IMR-90 (cell line): Measurements from ENCODE around the gene ATP7A. TPM values are rescaled to one million over a fixed set of nuclear protein-coding genes. Genes with fewer than 3 reads are reported as not detected.

ENCODE experiments used
- ATAC-seq: fragments of 200-7000 bp; cut with Tn5 transposase; 2 replicates; pipeline ENCODE4 v1.9.1; 2020; ENCODE audit warnings: low read depth, mild to moderate bottlenecking, moderate library complexity
- BruUV-seq: library from RNA; stranded (reverse); fragments of 400-500 nt; replicated peaks from 2 replicates; lab custom pipeline; 2021; lab: Mats Ljungman, UMichigan
- CTCF ChIA-PET: fragments of 300-600 bp; formaldehyde crosslinking; extraction: SDS; loops from one replicate; lab custom pipeline; 2021; ENCODE audit warnings: antibody characterized with exemption; lab: Yijun Ruan, JAX
- POLR2A ChIA-PET: fragments of 300-600 bp; sonication (Branson Sonifier 250); formaldehyde crosslinking; loops from one replicate; lab custom pipeline; 2022; ENCODE audit warnings: antibody characterized with exemption; ENCODE audit not compliant: unreplicated experiment; lab: Charles Lee
- DNase-seq: peaks from one replicate; pipeline ENCODE4 v3.0.0; 2013
- H2AFZ ChIP-seq: replicated peaks from 2 replicates; pipeline ENCODE3; 2013; ENCODE audit warnings: low read length, mild to moderate bottlenecking; ENCODE audit not compliant: poor library complexity
- H2AK5ac ChIP-seq: 2 replicates; pipeline ENCODE4 v1.6.1; 2013; ENCODE audit warnings: low read depth, low read length, inconsistent platforms
- H2AK9ac ChIP-seq: replicated peaks from 2 replicates; pipeline ENCODE3; 2013; ENCODE audit warnings: mild to moderate bottlenecking, low read depth, low read length, moderate library complexity; ENCODE audit not compliant: poor library complexity
- H2BK120ac ChIP-seq: 2 replicates; pipeline ENCODE4 v1.6.1; 2013; ENCODE audit warnings: low read depth, low read length, inconsistent platforms
- H2BK15ac ChIP-seq: 3 replicates; pipeline ENCODE4 v1.6.1; 2013; ENCODE audit warnings: low read depth, low read length, inconsistent platforms
- H2BK20ac ChIP-seq: 2 replicates; pipeline ENCODE4 v1.6.1; 2013; ENCODE audit warnings: low read depth, mild to moderate bottlenecking, inconsistent platforms, low read length, moderate library complexity
- H2BK5ac ChIP-seq: 2 replicates; pipeline ENCODE4 v1.6.1; 2013; ENCODE audit warnings: mild to moderate bottlenecking, low read depth, low read length, inconsistent platforms; ENCODE audit not compliant: poor library complexity, severe bottlenecking
- H3K14ac ChIP-seq: replicated peaks from 2 replicates; pipeline ENCODE4 v1.6.1; 2013; ENCODE audit warnings: low read depth, low read length, inconsistent platforms
- H3K18ac ChIP-seq: 2 replicates; pipeline ENCODE4 v1.6.1; 2013; ENCODE audit warnings: low read depth, low read length, control low read depth
- H3K23ac ChIP-seq: 2 replicates; pipeline ENCODE4 v1.6.1; 2013; ENCODE audit warnings: low read depth, low read length, inconsistent platforms
- H3K27ac ChIP-seq: 2 replicates; pipeline ENCODE4 v1.5.1; 2013; ENCODE audit warnings: mild to moderate bottlenecking, control low read depth, low read length; ENCODE audit not compliant: insufficient read depth
- H3K27me3 ChIP-seq: 2 replicates; pipeline ENCODE4 v1.6.1; 2013; ENCODE audit warnings: low read length; ENCODE audit not compliant: control insufficient read depth, insufficient read depth
- H3K36me3 ChIP-seq: 2 replicates; pipeline ENCODE4 v1.6.1; 2013; ENCODE audit warnings: low read length, mixed read lengths; ENCODE audit not compliant: control insufficient read depth, insufficient read depth
- H3K4ac ChIP-seq: 2 replicates; pipeline ENCODE4 v1.6.1; 2013; ENCODE audit warnings: low read depth, low read length, inconsistent platforms
- H3K4me1 ChIP-seq: 2 replicates; pipeline ENCODE4 v1.6.1; 2013; ENCODE audit warnings: low read length, mixed read lengths; ENCODE audit not compliant: control insufficient read depth, insufficient read depth
- H3K4me2 ChIP-seq: 2 replicates; pipeline ENCODE4 v1.6.1; 2013; ENCODE audit warnings: low read depth, mild to moderate bottlenecking, control low read depth, low read length, moderate library complexity
- H3K4me3 ChIP-seq: 2 replicates; pipeline ENCODE4 v1.5.1; 2013; ENCODE audit warnings: low read depth, mild to moderate bottlenecking, control low read depth, low read length, moderate library complexity; ENCODE audit not compliant: insufficient read depth
- H3K56ac ChIP-seq: 2 replicates; pipeline ENCODE4 v1.6.1; 2013; ENCODE audit warnings: low read length, inconsistent platforms; ENCODE audit not compliant: insufficient read depth; ENCODE audit errors: extremely low read depth
- H3K79me1 ChIP-seq, 2 experiments: 2 replicates each; pipeline ENCODE4 v1.6.1; 2013; ENCODE audit warnings: low read length in 2 of 2, inconsistent platforms in 1 of 2, low read depth in 1 of 2
- H3K9ac ChIP-seq: 2 replicates; pipeline ENCODE4 v1.6.1; 2013; ENCODE audit warnings: low read depth, low read length, control low read depth
- H3K9me1 ChIP-seq: 2 replicates; pipeline ENCODE4 v1.6.1; 2013; ENCODE audit warnings: low read length, inconsistent platforms; ENCODE audit not compliant: insufficient read depth
- H3K9me3 ChIP-seq: 2 replicates; pipeline ENCODE4 v1.6.1; 2013; ENCODE audit warnings: low read length; ENCODE audit not compliant: control insufficient read depth, insufficient read depth
- H4K20me1 ChIP-seq: 2 replicates; pipeline ENCODE4 v1.6.1; 2013; ENCODE audit warnings: low read length, inconsistent platforms; ENCODE audit not compliant: insufficient read depth
- H4K5ac ChIP-seq: 2 replicates; pipeline ENCODE4 v1.6.1; 2013; ENCODE audit warnings: mild to moderate bottlenecking, low read depth, low read length, control low read depth
- H4K8ac ChIP-seq, 2 experiments: 2 replicates each; pipeline ENCODE4 v1.6.1; 2013; ENCODE audit warnings: low read depth in 2 of 2, low read length in 2 of 2, control low read depth in 1 of 2, inconsistent platforms in 1 of 2
- H4K91ac ChIP-seq: 2 replicates; pipeline ENCODE4 v1.6.1; 2013; ENCODE audit warnings: low read depth, low read length, inconsistent platforms; ENCODE audit not compliant: insufficient read depth
- BHLHE40 ChIP-seq: fragments of 150-350 bp; IDR thresholded peaks from 2 replicates; pipeline ENCODE4 v1.6.1; 2016; ENCODE audit warnings: mild to moderate bottlenecking, low read depth, low read length
- MAZ ChIP-seq: IDR thresholded peaks from 2 replicates; pipeline ENCODE4 v1.6.1; 2012; ENCODE audit warnings: low read depth, mild to moderate bottlenecking, low read length, improper control_type of control experiment, moderate library complexity, borderline replicate concordance
- POLR2A ChIP-seq: IDR thresholded peaks from 2 replicates; pipeline ENCODE4 v1.6.1; 2012; ENCODE audit warnings: mild to moderate bottlenecking, low read depth, low read length
- RAD21 ChIP-seq: IDR thresholded peaks from 2 replicates; pipeline ENCODE4 v1.6.1; 2012; ENCODE audit warnings: low read length, improper control_type of control experiment
- RCOR1 ChIP-seq: IDR thresholded peaks from 2 replicates; pipeline ENCODE4 v1.6.1; 2012; ENCODE audit warnings: mild to moderate bottlenecking, low read length, improper control_type of control experiment; ENCODE audit not compliant: insufficient replicate concordance
- RFX5 ChIP-seq: IDR thresholded peaks from 2 replicates; pipeline ENCODE4 v1.8.0; 2012; ENCODE audit warnings: low read depth, mild to moderate bottlenecking, low read length, moderate library complexity
- WGBS, 2 experiments: methylation state at CpG; one replicate each; pipeline versions ENCODE4 v1.1.5 to v1.1.7; 2013; ENCODE audit warnings: missing lambda C conversion rate in 2 of 2; ENCODE audit not compliant: insufficient read length in 1 of 2; ENCODE audit errors: extremely low coverage in 2 of 2; 5-methylcytosine and 5-hydroxymethylcytosine counted together
- dilution Hi-C: fragments of 300-500 bp; cut with HindIII; formaldehyde crosslinking; loops from one replicate; pipeline ENCODE4 v1.14.3; 2018; ENCODE audit warnings: low sequenced_read_pairs; ENCODE audit not compliant: unreplicated experiment
- in situ Hi-C: fragments of 300-500 bp; cut with MboI; formaldehyde crosslinking; loops from 3 replicates; pipeline ENCODE4 v1.14.3; 2019; ENCODE audit warnings: low sequenced_read_pairs, inconsistent platforms, mixed read lengths
- intact Hi-C: fragments of 100-400 bp; cut with micrococcal nuclease; formaldehyde crosslinking; loops from 2 replicates; pipeline ENCODE4 v1.10.0; 2022
- polyA plus RNA-seq, 3 experiments: library from polyadenylated mRNA; depleted of rRNA; stranded (reverse); fragments of >200 nt; gene quantifications; 2 replicates each; pipeline ENCODE4 v1.2.3, GENCODE V29; 2012; ENCODE audit warnings: low replicate concordance in 1 of 3
- total RNA-seq: library from RNA; depleted of rRNA; stranded (reverse); fragments of >200 nt; gene quantifications from 2 replicates; pipeline ENCODE4 v1.2.3, GENCODE V29; 2012
- TF ChIP-seq, protein P1 (sequence below): conservative IDR thresholded peaks from 2 replicates; pipeline ENCODE4 v1.5.1; 2012; ENCODE audit warnings: mild to moderate bottlenecking, low read depth, low read length, improper control_type of control experiment

Gene ATP7A
- total and polyA plus RNA-seq, 2 of the 4 experiments (the other 2 are of a cell fraction): 4.2 to 22.4 TPM

DNA sequence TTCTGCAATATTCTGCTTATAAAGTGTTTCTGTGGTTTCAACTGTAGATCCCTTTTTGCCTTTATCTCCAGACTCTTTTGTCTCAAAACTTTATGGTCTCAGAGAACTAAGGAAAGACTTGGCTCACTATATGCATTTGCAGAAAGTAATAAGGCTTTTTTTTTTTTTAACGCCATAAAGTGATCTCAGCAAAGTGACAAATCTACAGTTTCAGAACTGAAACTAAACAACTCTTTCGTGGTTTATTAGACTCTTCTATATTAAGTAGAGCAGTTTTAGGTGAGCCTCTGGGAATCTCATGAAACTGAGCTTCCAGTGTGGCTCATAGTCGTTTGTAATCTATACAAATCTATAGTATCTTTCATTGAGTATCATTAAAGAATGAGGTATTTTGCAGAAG, 15.3 kb downstream of the ATP7A start:
- 0 out of 2 replicates have a peak overlapping the region, but pooled peaks have one; percentile 14 for H3K4me3 ChIP-seq
- no peaks in the 10 kb centered on the region for H3K27me3 ChIP-seq
- peaks cover 0 to 4% of the 10 kb centered on the region in 2 experiments; a peak in 2 of 4 replicates for H3K79me1 ChIP-seq
- H3K4me2 ChIP-seq: peak overlapping the region; percentile 72
- no peaks in the 10 kb centered on the region for H3K36me3 ChIP-seq
- in situ Hi-C loops (no loop called here), dilution Hi-C loops (no loop called here), intact Hi-C loops (no loop called here)
- H3K56ac ChIP-seq: no peak overlapping the region
- H4K8ac ChIP-seq: no peak overlapping the region
- no peak overlapping the region for H3K18ac ChIP-seq
- H2BK20ac ChIP-seq: no peak overlapping the region
- H3K9ac ChIP-seq: no peak overlapping the region
- no peak overlapping the region for H3K23ac ChIP-seq
- no peak overlapping the region for H4K91ac ChIP-seq
- H3K4ac ChIP-seq: no peak overlapping the region
- H2AFZ ChIP-seq: no peak overlapping the region
- BruUV-seq: no TSS peak
- no peaks in the 10 kb centered on the region for H3K9me1 ChIP-seq
- no peak overlapping the region for H3K27ac ChIP-seq
- no peak overlapping the region for H3K14ac ChIP-seq
- POLR2A ChIA-PET: no interaction called here
- CTCF ChIA-PET: no interaction called here
- ATAC-seq (no peak), DNase-seq (no peak)
- no peak overlapping the region for H4K5ac ChIP-seq
- H3K4me1 ChIP-seq: no peaks in the 10 kb centered on the region
- no peak overlapping the region for H2BK15ac ChIP-seq
- TF ChIP-seq RFX5 (no peak), BHLHE40 (no peak), MAZ (no peak), RAD21 (no peak), RCOR1 (no peak), POLR2A (no peak)
- TF ChIP-seq, protein P1, sequence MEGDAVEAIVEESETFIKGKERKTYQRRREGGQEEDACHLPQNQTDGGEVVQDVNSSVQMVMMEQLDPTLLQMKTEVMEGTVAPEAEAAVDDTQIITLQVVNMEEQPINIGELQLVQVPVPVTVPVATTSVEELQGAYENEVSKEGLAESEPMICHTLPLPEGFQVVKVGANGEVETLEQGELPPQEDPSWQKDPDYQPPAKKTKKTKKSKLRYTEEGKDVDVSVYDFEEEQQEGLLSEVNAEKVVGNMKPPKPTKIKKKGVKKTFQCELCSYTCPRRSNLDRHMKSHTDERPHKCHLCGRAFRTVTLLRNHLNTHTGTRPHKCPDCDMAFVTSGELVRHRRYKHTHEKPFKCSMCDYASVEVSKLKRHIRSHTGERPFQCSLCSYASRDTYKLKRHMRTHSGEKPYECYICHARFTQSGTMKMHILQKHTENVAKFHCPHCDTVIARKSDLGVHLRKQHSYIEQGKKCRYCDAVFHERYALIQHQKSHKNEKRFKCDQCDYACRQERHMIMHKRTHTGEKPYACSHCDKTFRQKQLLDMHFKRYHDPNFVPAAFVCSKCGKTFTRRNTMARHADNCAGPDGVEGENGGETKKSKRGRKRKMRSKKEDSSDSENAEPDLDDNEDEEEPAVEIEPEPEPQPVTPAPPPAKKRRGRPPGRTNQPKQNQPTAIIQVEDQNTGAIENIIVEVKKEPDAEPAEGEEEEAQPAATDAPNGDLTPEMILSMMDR: no peak
- H2BK5ac ChIP-seq: no peak overlapping the region
- H2AK9ac ChIP-seq: no peak overlapping the region
- H2BK120ac ChIP-seq: no peak overlapping the region
- H4K20me1 ChIP-seq: no peaks in the 10 kb centered on the region
- no CpG with 5 or more reads among the region's 3 CpGs for WGBS, 2 experiments
- no peak overlapping the region for H2AK5ac ChIP-seq
- no peaks in the 10 kb centered on the region for H3K9me3 ChIP-seq
